GM06990 (cell line): ENCODE results near the gene SASH1.

Experiments used
- DNase-seq: peaks from one replicate; pipeline ENCODE4 v3.0.0-alpha.2; 2011; ENCODE audit not compliant: insufficient read length; ENCODE audit errors: extremely low read depth
- H3K27me3 ChIP-seq: replicated peaks from 2 replicates; pipeline ENCODE4 v1.6.0; 2011; ENCODE audit warnings: low read length; ENCODE audit not compliant: control insufficient read depth, insufficient read depth
- H3K36me3 ChIP-seq: 2 replicates; pipeline ENCODE4 v1.5.1; 2011; ENCODE audit warnings: low read length; ENCODE audit not compliant: control insufficient read depth, insufficient read depth
- H3K4me3 ChIP-seq: replicated peaks from 2 replicates; pipeline ENCODE4 v1.5.1; 2011; ENCODE audit warnings: low read depth, mild to moderate bottlenecking, control low read depth, low read length
- CTCF ChIP-seq: IDR thresholded peaks from 2 replicates; pipeline ENCODE4 v1.5.1; 2011; ENCODE audit warnings: low read length, control low read depth, mild to moderate bottlenecking, inconsistent platforms; ENCODE audit not compliant: insufficient read depth, poor library complexity, severe bottlenecking

The SASH1 gene

GRCh38 chr6:148311966-148312669, 30.5 kb upstream of the SASH1 start:
- DNase-seq: no peak
- no peaks in the 10 kb centered on the region for H3K36me3 ChIP-seq
- TF ChIP-seq CTCF: no peak
- H3K4me3 ChIP-seq: no peak overlapping the region
- H3K27me3 ChIP-seq: no peaks in the 10 kb centered on the region

GRCh38 chr6:148313488-148313887, 29.1 kb upstream of the SASH1 start:
- H3K36me3 ChIP-seq: no peaks in the 10 kb centered on the region
- no peak for TF ChIP-seq CTCF
- H3K27me3 ChIP-seq: no peaks in the 10 kb centered on the region
- no peak overlapping the region for H3K4me3 ChIP-seq
- no peak for DNase-seq

- no peak for TF ChIP-seq CTCF
- Histone ChIP-seq H3K4me3 (no peak overlapping the region), H3K36me3 (no peaks in the 10 kb centered on the region), H3K27me3 (no peaks in the 10 kb centered on the region)
- no peak for DNase-seq
Measured at GRCh38 chr6:148316308-148316707, 26.3 kb upstream of the SASH1 start.

- no peak for TF ChIP-seq CTCF
- no peak for DNase-seq
- H3K27me3 ChIP-seq: no peaks in the 10 kb centered on the region
- H3K36me3 ChIP-seq: no peaks in the 10 kb centered on the region
- no peak overlapping the region for H3K4me3 ChIP-seq
Measured at GRCh38 chr6:148317051-148317450, 25.6 kb upstream of the SASH1 start.

GRCh38 chr6:148317739-148318138, 24.9 kb upstream of the SASH1 start:
- Histone ChIP-seq H3K27me3 (no peaks in the 10 kb centered on the region), H3K36me3 (no peaks in the 10 kb centered on the region), H3K4me3 (no peak overlapping the region)
- no peak for DNase-seq
- TF ChIP-seq CTCF: no peak

- H3K4me3 ChIP-seq: no peak overlapping the region
- H3K36me3 ChIP-seq: no peaks in the 10 kb centered on the region
- DNase-seq: no peak
- no peak for TF ChIP-seq CTCF
- no peaks in the 10 kb centered on the region for H3K27me3 ChIP-seq
Measured at GRCh38 chr6:148322704-148323103, 19.9 kb upstream of the SASH1 start.
